Activated T-cell treated with anti-CD3 and anti-CD28 coated beads for 48 hours (primary cell): ENCODE results near the gene BLACAT1.
A peak's percentile ranks its signal among the peaks of the same experiment; 100 is the strongest.
"Not testable (repeated sequence)": the region's sequence is repeated elsewhere in the genome, so short reads cannot be mapped to it uniquely, and the experiment has no call there.

ENCODE experiments used
- DNase-seq: peaks from one replicate; pipeline ENCODE4 v3.0.0-alpha.2; 2020; ENCODE audit warnings: low read depth

Gene BLACAT1

GRCh38 chr1:205484985-205485967 is 29.4 kb upstream of the BLACAT1 start:
- peak; percentile 59 for DNase-seq

DNA sequence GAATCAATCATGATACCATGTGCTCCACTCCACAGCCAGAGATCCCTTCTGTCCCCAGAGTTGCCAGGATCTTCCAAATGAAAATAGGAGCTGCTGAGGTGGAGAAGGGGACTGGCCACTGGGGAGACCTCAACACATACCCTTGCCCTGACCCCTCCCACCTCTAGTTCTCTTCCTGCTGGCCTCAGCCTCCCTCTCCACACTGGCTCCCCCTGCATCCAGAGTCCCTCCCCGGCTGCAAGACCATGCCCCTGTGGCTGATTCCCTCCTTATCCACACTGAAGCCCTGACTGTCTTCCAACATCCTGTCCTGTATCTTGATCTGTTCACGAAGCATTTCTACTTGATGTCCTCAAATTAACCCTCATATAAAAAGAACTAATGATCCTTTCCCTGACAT is 27.5 kb upstream of the BLACAT1 start:
- DNase-seq, result no peak

- not testable (repeated sequence) for DNase-seq
Observed at GRCh38 chr1:205482587-205482986, 26.7 kb upstream of the BLACAT1 start.

DNA sequence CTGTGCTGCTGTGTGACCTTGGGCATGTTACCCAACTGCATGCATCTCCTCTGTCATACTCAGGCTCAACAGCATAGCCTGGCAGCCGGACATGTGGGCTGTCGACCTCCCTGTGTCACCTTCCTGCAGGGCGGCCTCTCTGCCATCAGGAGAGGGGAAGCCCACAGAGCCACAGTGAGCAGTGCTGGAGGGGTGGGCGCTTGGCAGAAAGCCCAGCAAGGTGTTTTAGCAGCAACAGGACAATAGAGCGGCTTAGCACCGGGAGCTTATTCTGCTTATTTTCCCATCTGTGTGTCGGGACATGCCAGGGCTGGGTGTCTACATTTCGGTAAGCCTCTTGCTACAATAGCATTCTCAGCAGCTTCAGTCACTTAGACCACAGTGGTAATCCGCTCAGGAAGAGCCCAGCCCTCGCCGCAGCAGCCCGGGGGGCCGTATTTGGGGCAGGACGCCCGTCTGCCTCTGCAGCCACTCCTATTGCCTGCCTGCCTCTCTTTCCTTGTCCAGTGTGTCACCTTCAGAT is 25.8 kb upstream of the BLACAT1 start:
- no peak for DNase-seq

DNA sequence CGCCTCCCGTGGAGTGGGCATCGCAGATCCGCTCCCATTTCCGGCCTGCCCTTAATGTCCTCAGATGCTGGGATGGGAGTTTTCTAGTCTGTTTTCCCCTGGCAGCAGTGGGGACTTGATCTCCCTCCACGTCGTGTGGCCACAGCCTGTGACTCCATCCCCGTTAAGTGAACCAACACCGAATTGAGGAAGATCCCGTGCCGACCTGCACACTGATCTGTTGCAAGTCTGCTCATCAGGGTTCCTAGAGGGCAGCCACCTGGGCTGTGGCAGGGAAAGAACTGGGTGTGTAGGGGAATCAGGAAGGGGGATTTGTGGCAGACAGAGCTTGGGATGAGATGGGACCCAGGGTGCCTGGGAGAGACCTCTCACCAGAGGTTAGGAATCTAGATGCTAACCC is 25.4 kb upstream of the BLACAT1 start:
- DNase-seq, result no peak

DNA sequence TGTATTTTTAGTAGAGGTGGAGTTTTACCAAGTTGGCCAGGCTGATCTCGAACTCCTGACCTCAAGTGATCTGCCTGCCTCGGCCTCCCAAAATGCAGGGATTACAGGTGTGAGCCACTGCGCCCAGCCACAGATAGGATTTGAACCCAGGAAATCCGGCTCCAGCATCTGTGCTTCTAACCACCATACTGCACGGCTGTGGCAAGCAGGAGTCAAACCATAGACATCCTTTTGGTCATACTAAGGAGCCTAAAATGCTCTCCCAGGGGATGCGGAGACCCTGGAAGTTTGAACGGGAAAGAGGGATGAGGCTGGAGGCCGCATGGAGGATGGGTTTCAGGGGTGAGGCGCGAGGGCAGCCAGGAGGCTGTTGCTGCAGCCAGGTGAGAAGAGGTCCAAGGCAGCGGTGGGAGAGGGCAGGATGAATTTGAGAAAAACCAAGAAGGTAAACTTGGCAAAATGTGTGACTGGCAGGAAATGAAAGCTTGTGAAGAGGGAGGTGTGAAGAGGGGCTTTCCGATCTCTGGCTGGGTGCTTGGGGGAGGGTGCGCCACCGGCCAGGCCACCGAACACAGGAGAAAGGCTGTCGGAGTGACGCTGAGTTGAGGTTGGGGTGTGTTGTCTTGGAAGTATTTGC is 24.6 kb upstream of the BLACAT1 start:
- peak; percentile 43 for DNase-seq

DNA sequence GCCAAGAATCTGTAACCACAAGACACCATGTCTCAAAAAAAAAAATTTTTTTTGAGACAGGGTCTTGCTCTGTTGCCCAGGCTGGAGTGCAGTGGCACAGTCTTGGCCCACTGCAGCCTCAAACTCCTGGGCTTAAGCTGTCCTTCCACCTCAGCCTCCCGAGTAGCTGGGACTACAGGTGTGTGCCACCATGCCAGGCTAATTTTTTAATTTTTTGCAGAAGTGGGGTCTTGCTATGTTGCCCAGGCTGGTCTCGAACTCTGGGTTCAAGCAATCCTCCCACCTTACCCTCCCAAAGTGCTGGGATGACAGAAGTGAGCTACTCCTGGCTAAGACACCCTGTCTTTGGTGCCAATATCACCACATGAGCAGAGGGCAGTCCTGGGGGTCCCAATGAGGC is 23.1 kb upstream of the BLACAT1 start:
- DNase-seq, result not testable (repeated sequence)

DNA sequence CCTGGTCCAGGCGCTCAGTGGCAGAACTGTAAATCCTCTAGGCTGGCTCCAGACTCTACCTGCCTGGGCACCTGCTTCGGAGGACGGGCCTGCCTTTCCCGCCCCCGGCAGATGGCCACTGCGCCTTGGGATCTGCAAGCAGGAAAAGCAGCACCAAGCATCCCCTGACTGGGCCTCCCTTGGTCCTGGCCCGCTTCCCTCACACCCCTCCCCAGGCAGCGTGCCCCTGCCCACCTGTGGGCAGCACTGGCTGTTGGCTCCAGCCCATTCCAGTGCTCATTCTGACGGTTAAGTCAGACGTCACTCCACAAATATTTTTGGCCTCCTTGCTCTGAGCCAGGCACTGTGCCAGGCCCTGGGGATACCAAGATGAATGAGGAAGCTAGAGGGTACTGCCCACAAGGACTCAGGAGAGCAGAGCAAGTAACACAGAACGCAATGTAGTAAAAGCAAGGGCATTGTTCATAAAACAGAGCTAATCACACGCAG is 22.0 kb upstream of the BLACAT1 start:
- no peak for DNase-seq

GRCh38 chr1:205477121-205477758 is 21.4 kb upstream of the BLACAT1 start:
- DNase-seq, result no peak

DNA sequence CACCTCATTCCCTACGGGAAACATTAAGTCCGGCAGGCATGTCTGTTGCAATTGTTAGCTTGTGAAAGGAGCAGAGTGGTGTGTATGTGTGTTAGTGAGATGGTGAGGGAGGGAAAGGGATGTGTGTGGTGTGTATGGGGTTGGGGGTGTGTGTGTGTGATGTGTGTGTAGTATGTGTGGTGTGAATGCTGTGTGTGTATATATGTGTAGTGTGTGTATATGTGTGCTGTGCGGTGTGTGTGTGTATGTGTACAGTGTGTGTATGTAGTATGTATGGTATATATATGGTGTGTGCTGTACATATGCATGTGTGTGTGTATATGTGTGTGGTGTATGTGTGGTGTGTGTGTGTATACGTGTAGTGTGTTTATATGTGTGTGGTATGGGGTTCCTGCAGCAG is 20.8 kb upstream of the BLACAT1 start:
- DNase-seq, result no peak

DNA sequence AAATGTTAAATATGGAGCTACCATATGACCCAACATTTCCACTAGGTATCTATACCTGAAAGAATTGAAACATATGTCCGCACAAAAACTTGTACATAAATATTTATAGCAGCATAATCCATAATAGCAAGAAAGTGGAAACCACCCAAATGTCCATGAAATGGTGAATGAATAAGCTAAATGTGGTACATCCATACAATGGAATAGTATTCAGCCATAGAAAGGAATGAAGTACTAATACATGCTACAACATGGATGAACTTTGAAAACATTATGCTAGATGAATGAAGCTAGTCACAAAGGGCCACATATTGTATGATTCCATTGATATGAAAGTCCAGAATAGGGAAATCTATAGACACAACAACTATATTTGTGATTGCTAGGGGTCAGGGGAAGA is 20.0 kb upstream of the BLACAT1 start:
- DNase-seq, result no peak

GRCh38 chr1:205474571-205474970 is 18.7 kb upstream of the BLACAT1 start:
- DNase-seq, result no peak

DNA sequence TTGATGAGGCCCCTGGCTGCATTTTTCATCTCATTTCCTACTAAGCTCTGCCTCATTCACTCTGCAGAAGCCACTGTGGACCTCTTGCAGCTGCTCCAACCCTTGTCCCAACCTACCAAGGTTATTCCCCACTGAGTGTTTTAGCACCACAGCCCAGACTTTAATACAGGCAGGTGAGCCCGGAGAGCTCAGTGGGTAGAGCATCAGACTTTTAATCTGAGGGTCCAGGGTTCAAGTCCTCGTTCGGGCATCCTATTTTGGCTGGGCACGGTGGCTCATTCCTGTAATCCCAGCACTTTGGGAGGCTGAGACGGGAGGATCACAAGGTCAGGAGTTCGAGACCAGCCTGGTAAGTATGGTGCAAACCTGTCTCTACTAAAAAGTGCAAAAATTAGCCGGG is 18.1 kb upstream of the BLACAT1 start:
- no peak for DNase-seq

GRCh38 chr1:205473475-205473874 is 17.6 kb upstream of the BLACAT1 start:
- no peak for DNase-seq

DNA sequence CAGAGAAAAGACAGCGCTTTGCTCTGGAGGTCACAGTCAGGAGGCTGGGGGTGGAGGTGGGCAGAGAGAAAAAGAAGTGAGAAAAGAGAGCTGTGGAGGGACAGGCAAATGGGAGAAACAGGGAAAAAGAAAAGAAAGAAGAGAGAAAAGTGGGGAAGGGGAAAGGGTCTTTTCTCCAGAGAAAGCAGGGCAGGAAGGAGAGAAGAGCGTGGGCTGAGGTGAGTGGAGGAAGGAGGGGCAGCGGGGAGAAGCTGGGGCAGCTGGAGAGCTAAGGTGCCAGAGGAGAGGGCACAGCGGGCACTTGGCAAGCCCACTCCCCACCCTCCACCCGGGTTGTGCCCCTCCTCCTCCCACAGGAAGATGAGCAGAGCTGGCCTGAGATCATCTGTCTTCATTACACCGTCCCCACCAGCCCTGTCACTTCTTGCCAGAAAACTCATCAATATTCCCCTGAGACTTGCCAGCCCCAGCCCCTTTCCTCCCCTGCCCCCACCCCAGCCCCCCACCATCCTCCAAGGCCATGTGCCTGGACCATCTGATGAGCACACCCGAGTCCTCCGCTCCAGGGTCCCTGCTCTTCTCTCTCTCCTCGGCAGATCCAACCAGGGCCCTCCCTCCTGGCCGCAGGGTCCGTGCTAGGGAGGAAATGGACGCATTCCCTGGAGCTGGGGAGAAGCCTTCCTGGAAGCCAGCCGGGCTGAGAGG is 17.0 kb upstream of the BLACAT1 start:
- DNase-seq, result no peak

- DNase-seq, result no peak
Observed at GRCh38 chr1:205470131-205470530, 14.3 kb upstream of the BLACAT1 start.

GRCh38 chr1:205466595-205467220 is 10.9 kb upstream of the BLACAT1 start:
- DNase-seq, result no peak

DNA sequence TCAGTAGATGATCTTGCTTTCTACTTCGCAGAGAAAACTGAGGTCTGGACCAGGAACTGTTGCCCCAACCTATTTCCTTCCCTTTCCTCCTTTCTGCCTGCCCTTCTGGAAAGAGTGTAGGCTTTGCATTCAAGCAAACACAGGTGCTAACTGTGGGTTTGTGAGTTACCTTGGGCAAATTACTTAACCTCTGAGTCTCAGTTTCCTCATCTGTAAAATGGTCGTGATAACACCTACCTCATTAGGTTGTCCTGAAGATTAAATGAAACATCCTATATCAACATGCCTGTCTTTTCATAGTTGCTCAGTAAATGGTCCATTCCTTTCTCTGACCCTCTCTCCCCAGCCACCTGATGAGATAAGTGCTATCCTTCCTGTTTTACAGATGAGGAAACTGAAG is 9.5 kb upstream of the BLACAT1 start:
- no peak for DNase-seq

GRCh38 chr1:205458777-205459566 is 3.1 kb upstream of the BLACAT1 start:
- DNase-seq, result no peak
